Small intestine (tissue), 7 donors: Measurements from ENCODE around the gene LBH. TPM values are rescaled to one million over a fixed set of nuclear protein-coding genes. Genes with fewer than 3 reads are reported as not detected.

Experiments
- DNase-seq, 2 donors: peaks; one replicate each; pipeline versions ENCODE4 v3.0.0 to v3.0.0-alpha.2; 2013
- FAIRE-seq: peaks from 2 replicates; lab custom pipeline; 2012; peaks lifted over from hg19 to GRCh38; lab: Jason Lieb, UNC
- H3K27ac ChIP-seq, 3 donors: one replicate each; pipeline ENCODE4 v1.5.1; 2013; ENCODE audit warnings: low read length in 2 of 3, mild to moderate bottlenecking in 2 of 3, control low read depth in 1 of 3, inconsistent platforms in 1 of 3, low read depth in 1 of 3, moderate library complexity in 1 of 3
- H3K27me3 ChIP-seq, 3 donors: one replicate each; pipeline ENCODE4 v1.6.1; 2013; ENCODE audit warnings: low read length in 3 of 3, inconsistent platforms in 1 of 3; ENCODE audit not compliant: control insufficient read depth in 3 of 3, insufficient read depth in 3 of 3
- H3K36me3 ChIP-seq, 3 donors: one replicate each; pipeline ENCODE4 v1.6.1; 2013; ENCODE audit warnings: low read length in 3 of 3, inconsistent platforms in 1 of 3, low read depth in 1 of 3, mild to moderate bottlenecking in 1 of 3, moderate library complexity in 1 of 3; ENCODE audit not compliant: control insufficient read depth in 3 of 3, insufficient read depth in 2 of 3
- H3K4me1 ChIP-seq, 3 donors: one replicate each; pipeline ENCODE4 v1.6.1; 2013; ENCODE audit warnings: low read length in 2 of 3, inconsistent platforms in 1 of 3, low read depth in 1 of 3, mild to moderate bottlenecking in 1 of 3, moderate library complexity in 1 of 3; ENCODE audit not compliant: control insufficient read depth in 3 of 3, insufficient read depth in 2 of 3
- H3K4me3 ChIP-seq, 3 donors: one replicate each; pipeline ENCODE4 v1.5.1; 2013; ENCODE audit warnings: low read length in 3 of 3, control low read depth in 1 of 3, inconsistent platforms in 1 of 3, low read depth in 1 of 3, mild to moderate bottlenecking in 1 of 3, moderate library complexity in 1 of 3
- H3K9me3 ChIP-seq, 2 donors: one replicate each; pipeline ENCODE4 v1.6.1; 2013; ENCODE audit warnings: low read depth in 1 of 2, low read length in 1 of 2; ENCODE audit not compliant: control insufficient read depth in 2 of 2, insufficient read depth in 1 of 2
- WGBS, 3 donors: extraction: QIAGEN DNeasy Blood & Tissue Kit; methylation state at CpG; one replicate each; pipeline ENCODE4 v1.1.7; 2013; 5-methylcytosine and 5-hydroxymethylcytosine counted together
- polyA plus RNA-seq, 4 donors: library from polyadenylated mRNA; stranded (reverse) in 3 of 4; unstranded in 1 of 4; fragments of 200-250 nt in 3 of 4; fragments of 120-200 nt in 1 of 4; gene quantifications; one replicate each; pipeline versions ENCODE4 v1.2.1 to v1.2.3, GENCODE V29; 2013
- donor health status: healthy with polysubstance abuse.
- donor health status: control.
- donor health status: control.
- donor health status: Bipolar disorder and iron deficiency.
- donor health status: healthy.

The LBH gene
- polyA plus RNA-seq, 4 donors = 3.8 to 17.6 (median 12.0) TPM

DNA sequence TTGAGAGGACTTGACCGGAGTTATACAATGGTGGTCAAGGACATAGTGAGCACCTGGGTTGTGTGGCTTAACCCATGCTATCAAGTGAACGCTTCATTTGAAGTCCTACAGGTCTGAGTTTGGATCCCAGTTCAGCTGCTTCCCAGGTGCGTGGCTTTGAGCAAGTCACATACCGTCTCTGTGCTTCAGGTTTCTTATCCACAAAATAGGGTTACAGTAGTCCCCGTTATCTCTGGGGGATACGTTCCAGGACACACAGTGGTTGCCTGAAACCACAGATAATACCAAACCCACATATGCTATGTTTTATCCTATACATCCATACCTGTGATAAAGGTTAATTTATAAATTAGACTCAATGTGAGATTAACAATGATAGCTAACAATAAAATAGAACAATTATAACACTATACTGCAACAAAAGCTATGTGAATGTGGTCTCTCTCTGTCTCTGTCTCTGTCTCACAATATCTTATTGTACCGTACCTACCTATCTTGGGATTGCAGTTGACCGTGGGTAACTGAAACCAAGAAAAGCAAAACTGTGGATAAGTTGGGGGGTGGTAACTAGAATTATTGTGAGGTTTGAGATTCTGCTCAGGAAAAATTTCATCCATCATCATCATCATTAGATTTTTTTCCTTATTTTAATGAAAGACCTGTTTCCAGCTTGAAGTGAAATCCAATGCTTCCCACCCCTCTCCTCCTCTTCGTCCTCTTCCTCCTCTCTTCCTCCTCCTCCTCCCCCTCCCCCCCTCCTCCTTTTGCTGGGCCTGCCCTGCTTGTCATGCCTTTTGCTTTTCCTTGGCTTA is 22.7 kb downstream of the LBH start:
- Histone ChIP-seq H3K27me3 (no peaks in the 10 kb centered on the region), H3K4me3 (no peak overlapping the region), H3K27ac (peak overlapping the region; percentile 57 to 97 (median 63)), H3K9me3 (no peaks in the 10 kb centered on the region), H3K36me3 (peaks cover 0 to 36% (median 4%) of the 10 kb centered on the region in 3 donors), H3K4me1 (peaks cover 13 to 45% (median 14%) of the 10 kb centered on the region in 3 donors)
- DNase-seq (no peak), FAIRE-seq (no peak)
- 33 to 65% (median 42%) methylated on average over 9 of the region's 9 CpGs for WGBS, 3 donors

DNA sequence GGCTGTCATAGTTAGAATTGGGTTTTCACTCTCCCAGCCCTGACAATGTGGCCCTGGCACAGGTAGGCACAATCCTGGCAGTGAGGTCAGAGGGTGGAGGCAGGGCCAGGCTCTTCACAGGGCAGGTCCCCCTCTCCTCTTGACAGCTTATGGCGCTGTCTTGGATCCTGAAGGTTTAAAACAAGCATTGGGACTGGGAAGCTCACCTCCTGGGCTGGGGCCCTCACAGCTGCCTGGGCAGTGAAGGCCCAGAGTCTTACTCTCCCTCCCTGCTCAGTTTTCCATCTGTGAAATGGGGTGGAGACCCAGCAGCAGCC is 23.3 kb downstream of the LBH start:
- DNase-seq (no peak), FAIRE-seq (no peak)
- Histone ChIP-seq H3K27me3 (no peaks in the 10 kb centered on the region), H3K4me1 (peaks cover 13 to 45% (median 14%) of the 10 kb centered on the region in 3 donors), H3K36me3 (peaks cover 0 to 39% (median 4%) of the 10 kb centered on the region in 3 donors), H3K4me3 (no peak overlapping the region), H3K27ac (peak overlapping the region in 1 of 3 donors; percentile 97), H3K9me3 (no peaks in the 10 kb centered on the region)
- WGBS, 3 donors = 88 to 100% (median 100%) methylated on average over 1 of the region's 1 CpG

DNA sequence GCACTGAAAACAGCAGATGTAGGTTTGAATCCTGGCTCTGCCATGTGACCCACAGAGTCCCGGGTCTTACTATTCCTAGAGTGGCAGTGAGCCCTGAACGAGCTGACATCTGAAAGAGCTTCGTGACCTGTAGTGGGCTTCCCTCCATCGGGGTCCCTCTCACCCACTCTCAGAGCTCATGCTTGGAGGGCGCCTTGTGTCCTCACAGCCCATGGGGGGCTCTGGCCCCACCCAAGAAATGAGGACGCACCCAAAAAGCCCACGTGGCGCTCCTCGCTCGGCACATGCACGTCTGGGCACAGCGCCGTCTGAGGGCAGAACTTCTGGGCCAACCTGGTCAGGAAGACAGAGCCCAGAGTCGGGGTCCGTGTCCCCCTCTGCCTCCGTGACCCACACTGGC is 23.7 kb downstream of the LBH start:
- Histone ChIP-seq H3K27me3 (no peaks in the 10 kb centered on the region), H3K9me3 (no peaks in the 10 kb centered on the region), H3K4me1 (peaks cover 13 to 45% (median 14%) of the 10 kb centered on the region in 3 donors), H3K4me3 (no peak overlapping the region), H3K36me3 (peaks cover 0 to 39% (median 4%) of the 10 kb centered on the region in 3 donors), H3K27ac (peak overlapping the region in 1 of 3 donors; percentile 97)
- DNase-seq = no peak
- WGBS, 3 donors = 68 to 86% (median 76%) methylated on average over 16 of the region's 16 CpGs
- FAIRE-seq = no peak

DNA sequence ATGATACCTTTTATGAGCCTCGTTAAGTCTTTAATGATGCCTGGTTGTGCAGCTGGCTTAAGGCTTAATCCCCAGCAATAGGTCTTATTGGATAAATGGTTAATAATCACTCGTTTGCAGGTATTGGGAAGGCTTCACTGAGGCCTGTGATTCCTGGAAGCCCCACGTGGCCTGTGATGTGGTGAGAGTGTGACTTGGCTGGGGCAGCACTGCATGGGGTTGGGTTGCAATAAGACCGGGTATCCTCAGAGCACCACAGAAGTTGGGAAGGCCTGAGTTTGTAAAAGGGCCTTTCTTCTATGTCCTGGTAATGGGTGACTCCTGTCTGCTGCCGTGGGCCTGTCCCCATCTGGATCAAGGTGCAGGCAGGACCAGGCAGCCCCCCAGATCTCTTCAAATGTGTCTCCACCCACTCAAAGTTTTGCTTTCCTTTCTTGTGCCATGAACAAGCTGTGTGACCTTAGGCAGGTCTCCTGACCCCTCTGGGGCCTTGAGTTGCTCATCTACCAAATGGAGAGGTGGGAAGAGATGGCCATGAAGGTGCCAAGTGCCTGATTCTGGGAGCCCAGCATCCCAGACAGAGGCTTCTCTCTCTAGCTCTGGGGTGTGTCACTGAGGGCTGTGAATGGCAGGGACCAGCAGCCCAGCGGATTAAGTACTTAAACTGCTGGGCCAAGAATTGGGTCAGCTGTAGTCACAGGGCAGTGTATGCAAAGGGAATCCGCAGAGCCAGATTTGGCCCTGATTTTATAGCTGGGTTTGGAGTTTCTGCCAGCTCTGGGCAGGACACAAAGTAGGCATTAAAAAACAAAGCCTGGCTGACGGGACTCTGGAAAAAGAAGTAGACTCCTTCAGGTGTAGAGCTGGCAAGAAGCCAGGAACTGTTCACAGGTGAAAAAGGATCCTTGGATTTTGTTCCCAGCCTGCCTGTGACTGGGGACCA is 24.4 kb downstream of the LBH start:
- H3K9me3 ChIP-seq = peaks cover 0 to 5% of the 10 kb centered on the region in 2 donors
- FAIRE-seq = no peak
- 16 to 50% (median 33%) methylated on average over 8 of the region's 8 CpGs for WGBS, 3 donors

DNA sequence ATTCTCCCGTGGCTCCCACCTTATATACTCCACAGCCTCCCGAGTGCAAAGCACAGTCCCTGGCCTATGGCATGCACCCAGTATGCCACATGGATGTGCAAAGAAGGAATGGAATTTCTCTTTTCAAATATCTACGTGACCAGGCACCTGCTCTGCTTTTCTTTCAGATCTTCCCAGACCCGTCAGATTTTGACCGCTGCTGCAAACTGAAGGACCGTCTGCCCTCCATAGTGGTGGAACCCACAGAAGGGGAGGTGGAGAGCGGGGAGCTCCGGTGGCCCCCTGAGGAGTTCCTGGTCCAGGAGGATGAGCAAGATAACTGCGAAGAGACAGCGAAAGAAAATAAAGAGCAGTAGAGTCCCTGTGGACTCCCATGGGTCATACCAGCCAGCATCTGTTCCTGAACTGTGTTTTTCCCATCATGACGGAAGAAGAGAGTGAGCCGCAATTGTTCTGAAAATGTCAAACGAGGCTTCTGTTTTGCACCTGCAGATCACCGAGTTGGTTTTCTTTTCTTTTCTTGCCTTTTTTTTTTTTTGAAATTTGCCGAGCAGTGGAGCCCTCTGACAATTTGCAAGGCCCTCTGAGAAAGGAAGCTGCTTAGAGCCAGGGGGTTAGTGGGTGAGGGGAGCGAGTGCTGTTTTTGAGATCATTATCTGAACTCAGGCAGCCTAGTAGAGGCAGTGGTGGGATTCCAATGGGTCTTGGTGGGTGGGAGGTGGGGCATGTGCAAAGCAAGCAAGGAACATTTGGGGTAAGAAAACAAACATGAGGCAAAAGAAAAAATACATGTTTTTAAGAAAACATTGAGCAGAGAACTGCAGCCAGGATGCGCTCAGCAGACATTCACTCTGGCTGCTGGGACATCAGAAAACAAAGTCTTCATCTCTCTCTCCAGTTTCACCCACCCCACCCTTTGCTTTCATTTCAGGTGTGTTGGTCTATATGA is 26.2 kb downstream of the LBH start:
- peaks cover 0 to 31% (median 3%) of the 10 kb centered on the region in 3 donors for H3K36me3 ChIP-seq
- 74 to 81% (median 81%) methylated on average over 17 of the region's 17 CpGs for WGBS, 3 donors
- H3K4me3 ChIP-seq = no peak overlapping the region
- H3K27me3 ChIP-seq = no peaks in the 10 kb centered on the region
- DNase-seq (no peak), FAIRE-seq (no peak)
- H3K4me1 ChIP-seq = peaks cover 11 to 36% (median 12%) of the 10 kb centered on the region in 3 donors
- peak overlapping the region in 1 of 3 donors; percentile 9 for H3K27ac ChIP-seq
- peaks cover 0 to 12% of the 10 kb centered on the region in 2 donors for H3K9me3 ChIP-seq

More for the DNA sequence above, 24.4 kb downstream of the LBH start:
- H3K36me3 ChIP-seq = peaks cover 0 to 34% (median 3%) of the 10 kb centered on the region in 3 donors
- H3K27me3 ChIP-seq = no peaks in the 10 kb centered on the region
- no peak overlapping the region for H3K4me3 ChIP-seq
- peaks cover 13 to 45% (median 14%) of the 10 kb centered on the region in 3 donors for H3K4me1 ChIP-seq
- DNase-seq = peak; percentile 54 to 66
- peak overlapping the region in 1 of 3 donors; percentile 97 for H3K27ac ChIP-seq

DNA sequence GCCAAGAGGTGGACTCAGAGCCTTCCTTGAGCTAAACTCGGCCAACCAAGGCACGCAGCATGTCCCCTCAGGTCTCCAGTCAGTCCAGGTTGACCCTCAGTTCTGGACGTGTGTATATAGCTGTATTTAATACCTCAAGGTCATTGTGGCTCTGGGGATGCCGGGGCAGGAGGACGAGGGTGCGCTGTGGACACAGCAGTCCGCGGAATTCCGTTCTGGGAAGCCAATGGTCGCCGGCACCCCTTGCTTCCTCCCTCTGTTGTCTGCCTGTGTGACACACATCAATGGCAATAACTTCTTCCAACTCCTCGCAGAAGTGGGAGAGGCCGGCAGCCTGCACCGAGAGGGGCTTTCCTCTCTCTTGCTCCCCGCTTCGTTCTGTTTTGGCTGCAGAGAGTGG is 27.7 kb downstream of the LBH start:
- no peak for FAIRE-seq

DNA sequence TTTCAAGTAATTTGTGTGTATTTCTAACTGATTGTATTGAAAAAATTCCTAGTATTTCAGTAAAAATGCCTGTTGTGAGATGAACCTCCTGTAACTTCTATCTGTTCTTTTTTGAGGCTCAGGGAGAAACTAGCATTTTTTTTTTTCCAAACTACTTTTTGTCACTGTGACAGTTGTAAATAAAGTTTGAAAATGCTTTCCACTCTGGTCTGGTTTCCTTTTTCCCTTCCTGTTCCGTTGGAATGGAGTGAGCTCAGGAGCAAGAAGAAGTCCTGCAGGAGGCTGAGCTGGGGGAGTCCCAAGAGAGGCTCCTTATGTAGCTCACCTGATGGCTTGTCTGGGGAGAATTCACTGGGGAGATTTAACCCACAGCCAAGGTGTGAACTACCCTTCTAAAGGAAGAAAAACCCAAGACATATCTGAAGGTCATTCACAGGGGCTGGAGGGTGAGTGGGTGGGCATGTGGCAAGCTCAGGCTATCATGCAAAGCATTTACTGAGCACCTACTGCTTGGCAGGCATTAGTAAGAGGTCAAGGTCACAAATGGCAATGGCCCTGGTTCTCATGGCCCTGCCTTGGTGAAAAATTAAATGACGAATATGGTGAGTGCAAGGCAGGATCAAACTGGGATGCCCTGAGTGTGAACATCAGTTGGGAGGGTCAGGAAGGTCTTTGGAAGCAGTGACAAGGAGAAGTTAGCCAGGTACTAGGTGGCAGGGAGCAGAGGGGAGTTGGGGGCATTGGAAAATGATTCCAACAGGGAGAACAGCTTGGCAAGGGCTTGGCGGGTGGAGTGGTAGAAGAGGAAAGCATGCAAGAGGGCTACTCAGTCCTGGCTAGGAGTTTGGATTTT is 28.7 kb downstream of the LBH start:
- peaks cover 0 to 12% of the 10 kb centered on the region in 2 donors for H3K9me3 ChIP-seq
- H3K27ac ChIP-seq = no peak overlapping the region
- H3K4me1 ChIP-seq = peaks cover 0 to 21% (median 0%) of the 10 kb centered on the region in 3 donors
- DNase-seq (no peak), FAIRE-seq (no peak)
- WGBS, 3 donors = 72 to 84% (median 80%) methylated on average over 3 of the region's 3 CpGs
- H3K36me3 ChIP-seq = peaks cover 0 to 31% (median 3%) of the 10 kb centered on the region in 3 donors
- no peak overlapping the region for H3K4me3 ChIP-seq
- no peaks in the 10 kb centered on the region for H3K27me3 ChIP-seq

More for the DNA sequence above, 27.7 kb downstream of the LBH start:
- Histone ChIP-seq H3K27me3 (no peaks in the 10 kb centered on the region), H3K27ac (no peak overlapping the region), H3K4me3 (no peak overlapping the region), H3K9me3 (peaks cover 0 to 12% of the 10 kb centered on the region in 2 donors), H3K4me1 (peaks cover 0 to 24% (median 5%) of the 10 kb centered on the region in 3 donors), H3K36me3 (peaks cover 0 to 31% (median 3%) of the 10 kb centered on the region in 3 donors)
- 87 to 93% (median 89%) methylated on average over 16 of the region's 16 CpGs for WGBS, 3 donors
- no peak for DNase-seq
